ENCODE results near the gene PRKG1. TPM values are rescaled to one million over a fixed set of nuclear protein-coding genes. Genes with fewer than 3 reads are reported as not detected.

The PRKG1 gene
- total and polyA plus RNA-seq, 8 donors, result 1.2 to 9.6 (median 2.9) TPM

DNA sequence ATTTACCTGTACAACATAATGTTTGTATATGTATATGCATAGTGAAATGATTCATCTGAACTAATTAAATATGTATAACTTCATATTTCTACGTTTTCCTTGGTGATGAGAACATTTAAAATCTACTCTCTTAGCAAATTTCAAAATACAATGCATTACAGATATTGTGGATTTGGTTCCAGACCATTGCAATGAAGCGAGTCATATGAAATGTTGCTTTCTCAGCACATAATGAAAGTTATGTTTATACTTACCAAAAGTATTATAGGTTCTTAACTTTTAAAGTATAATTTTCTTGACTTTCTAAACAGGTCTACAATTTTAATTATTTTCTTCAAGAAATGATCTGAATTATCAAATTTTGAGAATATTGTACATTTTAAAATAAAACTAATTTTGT lies 435.9 kb downstream of the PRKG1 start:
- TF ChIP-seq, protein P1, sequence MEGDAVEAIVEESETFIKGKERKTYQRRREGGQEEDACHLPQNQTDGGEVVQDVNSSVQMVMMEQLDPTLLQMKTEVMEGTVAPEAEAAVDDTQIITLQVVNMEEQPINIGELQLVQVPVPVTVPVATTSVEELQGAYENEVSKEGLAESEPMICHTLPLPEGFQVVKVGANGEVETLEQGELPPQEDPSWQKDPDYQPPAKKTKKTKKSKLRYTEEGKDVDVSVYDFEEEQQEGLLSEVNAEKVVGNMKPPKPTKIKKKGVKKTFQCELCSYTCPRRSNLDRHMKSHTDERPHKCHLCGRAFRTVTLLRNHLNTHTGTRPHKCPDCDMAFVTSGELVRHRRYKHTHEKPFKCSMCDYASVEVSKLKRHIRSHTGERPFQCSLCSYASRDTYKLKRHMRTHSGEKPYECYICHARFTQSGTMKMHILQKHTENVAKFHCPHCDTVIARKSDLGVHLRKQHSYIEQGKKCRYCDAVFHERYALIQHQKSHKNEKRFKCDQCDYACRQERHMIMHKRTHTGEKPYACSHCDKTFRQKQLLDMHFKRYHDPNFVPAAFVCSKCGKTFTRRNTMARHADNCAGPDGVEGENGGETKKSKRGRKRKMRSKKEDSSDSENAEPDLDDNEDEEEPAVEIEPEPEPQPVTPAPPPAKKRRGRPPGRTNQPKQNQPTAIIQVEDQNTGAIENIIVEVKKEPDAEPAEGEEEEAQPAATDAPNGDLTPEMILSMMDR (IDR thresholded peaks at IDR 0.05), result no peak
- ATAC-seq (no peak), DNase-seq (no peak), FAIRE-seq (peak; percentile 20)
- WGBS, 2 donors, result 75 to 76% methylated on average over 2 of the region's 2 CpGs
- Histone ChIP-seq H3K4me1 (no peaks in the 10 kb centered on the region), H3K27ac (no peak overlapping the region), H3K9me3 (no peaks in the 10 kb centered on the region), H3K4me3 (no peak overlapping the region), H3K27me3 (no peaks in the 10 kb centered on the region), H3K36me3 (no peaks in the 10 kb centered on the region)
- intact Hi-C loops (cut with DNase I), result no loop called here

DNA sequence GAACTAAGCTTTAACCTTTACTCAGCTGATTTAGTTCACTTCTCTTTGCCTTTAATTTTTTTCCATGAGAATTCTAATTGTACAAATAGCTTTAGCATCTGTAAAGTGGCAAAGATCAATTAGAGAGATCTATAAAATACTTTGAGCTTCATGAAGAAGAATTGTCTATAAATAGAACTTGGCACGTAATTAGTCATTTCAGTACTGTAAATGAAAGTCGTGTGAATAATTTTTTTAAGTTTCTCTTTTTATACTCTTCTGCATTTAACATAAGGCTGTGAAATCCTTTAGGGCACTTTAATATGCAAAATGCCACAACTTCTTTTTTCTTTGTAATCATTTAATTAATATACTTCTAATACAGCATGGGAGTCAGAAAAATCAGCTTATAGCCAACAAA lies 447.3 kb downstream of the PRKG1 start:
- no peak for FAIRE-seq
- WGBS, 2 donors, result 43 to 51% methylated on average over 2 of the region's 2 CpGs
- intact Hi-C loops (cut with DNase I), result no loop called here

DNA sequence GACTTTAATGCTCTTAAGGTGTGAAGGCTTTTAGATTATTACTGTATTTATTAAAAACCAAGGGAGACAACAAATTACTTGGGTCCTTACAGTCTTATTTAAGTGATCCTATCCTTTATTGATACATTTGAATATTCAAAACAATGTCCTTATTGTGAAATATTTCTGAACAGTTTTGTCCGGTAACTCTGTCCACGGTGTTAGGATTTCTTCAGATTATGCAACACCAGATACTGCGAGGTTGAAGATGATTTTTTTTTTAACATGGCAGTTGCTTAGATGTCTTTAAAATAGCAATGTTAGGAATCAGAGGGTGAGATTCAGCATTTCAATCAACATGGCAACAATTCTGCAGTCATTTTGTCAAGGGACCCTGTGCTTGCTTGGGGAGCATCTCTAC lies 448.6 kb downstream of the PRKG1 start:
- Histone ChIP-seq H3K27ac (no peak overlapping the region), H3K27me3 (no peaks in the 10 kb centered on the region), H3K36me3 (no peaks in the 10 kb centered on the region), H3K4me3 (no peak overlapping the region), H3K4me1 (no peaks in the 10 kb centered on the region), H3K9me3 (no peaks in the 10 kb centered on the region)
- intact Hi-C loops (cut with DNase I), result no loop called here
- FAIRE-seq (no peak), DNase-seq (no peak), ATAC-seq (no peak)
- TF ChIP-seq, protein P1 (IDR thresholded peaks at IDR 0.05), result no peak
- WGBS, 2 donors, result 88% methylated on average over 3 of the region's 3 CpGs

More for the DNA sequence above, 447.3 kb downstream of the PRKG1 start:
- H3K9me3 ChIP-seq, result no peaks in the 10 kb centered on the region
- no peak overlapping the region for H3K4me3 ChIP-seq
- no peaks in the 10 kb centered on the region for H3K4me1 ChIP-seq
- no peaks in the 10 kb centered on the region for H3K27me3 ChIP-seq
- H3K36me3 ChIP-seq, result no peaks in the 10 kb centered on the region
- H3K27ac ChIP-seq, result no peak overlapping the region
- DNase-seq (no peak), ATAC-seq (no peak)
- TF ChIP-seq, protein P1 (IDR thresholded peaks at IDR 0.05), result no peak

DNA sequence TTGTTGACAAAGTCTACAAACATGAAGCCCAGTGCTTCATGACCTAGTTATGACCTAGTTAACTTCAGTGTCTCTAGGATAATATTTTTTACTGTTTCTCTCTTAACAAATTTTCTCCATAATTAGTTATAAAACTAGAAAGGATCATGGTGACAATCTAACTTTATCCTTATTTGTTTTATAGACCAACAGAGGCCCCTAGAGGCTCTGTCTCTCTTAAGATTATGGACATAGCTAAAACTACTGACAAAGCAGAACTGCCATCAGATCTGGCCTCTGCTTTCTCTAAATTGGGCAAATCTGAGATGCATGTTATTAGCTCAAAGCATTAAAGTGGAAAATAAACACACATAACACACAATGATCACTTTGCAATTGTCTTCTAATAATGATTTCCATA lies 449.2 kb downstream of the PRKG1 start:
- DNase-seq, result no peak
- Histone ChIP-seq H3K27me3 (no peaks in the 10 kb centered on the region), H3K9me3 (no peaks in the 10 kb centered on the region), H3K36me3 (no peaks in the 10 kb centered on the region), H3K27ac (no peak overlapping the region), H3K4me3 (no peak overlapping the region), H3K4me1 (no peaks in the 10 kb centered on the region)
- TF ChIP-seq, protein P1 (IDR thresholded peaks at IDR 0.05), result no peak
- no peak for ATAC-seq
- intact Hi-C loops (cut with DNase I), result no loop called here
- FAIRE-seq, result no peak

DNA sequence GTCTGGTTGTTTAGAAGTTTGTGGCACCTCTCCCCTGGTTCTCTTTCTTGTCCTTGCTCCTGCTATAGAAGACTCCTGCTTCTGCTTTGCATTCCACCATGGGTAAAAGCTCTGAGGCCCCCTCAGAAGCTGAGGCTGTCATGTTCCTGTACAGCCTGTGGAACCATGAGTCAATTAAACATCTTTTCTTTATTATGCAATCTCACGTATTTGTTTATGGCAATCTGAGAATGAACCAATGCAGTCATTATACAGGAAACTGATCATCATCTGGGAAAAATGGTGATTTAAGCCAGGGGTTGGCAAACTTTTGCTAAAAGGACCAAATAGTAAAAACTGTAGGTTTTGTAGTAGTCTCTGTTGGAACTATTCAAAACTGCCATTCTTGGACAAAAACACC lies 449.8 kb downstream of the PRKG1 start:
- TF ChIP-seq, protein P1 (IDR thresholded peaks at IDR 0.05), result no peak
- no peak for DNase-seq
- H3K27me3 ChIP-seq, result no peaks in the 10 kb centered on the region
- WGBS, 2 donors, result 82 to 83% methylated on average over 1 of the region's 1 CpG
- H3K4me3 ChIP-seq, result no peak overlapping the region
- no peak for ATAC-seq
- H3K36me3 ChIP-seq, result no peaks in the 10 kb centered on the region
- no peaks in the 10 kb centered on the region for H3K9me3 ChIP-seq
- intact Hi-C loops (cut with DNase I), result no loop called here
- no peak overlapping the region for H3K27ac ChIP-seq
- no peaks in the 10 kb centered on the region for H3K4me1 ChIP-seq
- FAIRE-seq, result no peak
